ENCODE measurements around the gene CASTOR1. TPM values are rescaled to one million over a fixed set of nuclear protein-coding genes. Genes with fewer than 3 reads are reported as not detected.

The CASTOR1 gene
- polyA plus RNA-seq, 4 donors: 2.0 to 8.3 (median 4.6) TPM

GRCh38 chr22:30252411-30253204 lies 36.7 kb downstream of the CASTOR1 start:
- peak overlapping the region; percentile 38 to 64 (median 63) for H3K27ac ChIP-seq (ENCODE audit: low read depth in 1 of 3, low read length in 2 of 3)
- peaks cover 2 to 74% (median 5%) of the 10 kb centered on the region in 3 donors for H3K4me1 ChIP-seq (ENCODE audit: control insufficient read depth in 3 of 3, insufficient read depth in 2 of 3, low read depth in 1 of 3, low read length in 2 of 3)
- H3K4me3 ChIP-seq (ENCODE audit: low read depth in 1 of 3, low read length in 3 of 3): no peak overlapping the region
- no peaks in the 10 kb centered on the region for H3K27me3 ChIP-seq (ENCODE audit: control insufficient read depth in 3 of 3, insufficient read depth in 3 of 3, low read length in 3 of 3)
- 23 to 56% (median 44%) methylated on average over 22 of the region's 22 CpGs for WGBS, 3 donors
- DNase-seq: peak; percentile 44 to 74
- no peak for FAIRE-seq
- peaks cover 0 to 47% (median 0%) of the 10 kb centered on the region in 3 donors for H3K36me3 ChIP-seq (ENCODE audit: control insufficient read depth in 3 of 3, insufficient read depth in 2 of 3, low read depth in 1 of 3, low read length in 3 of 3)
- H3K9me3 ChIP-seq (ENCODE audit: control insufficient read depth in 2 of 2, insufficient read depth in 1 of 2, low read depth in 1 of 2, low read length in 1 of 2): no peaks in the 10 kb centered on the region

GRCh38 chr22:30251711-30252110 lies 37.6 kb downstream of the CASTOR1 start:
- no peak overlapping the region for H3K4me3 ChIP-seq (ENCODE audit: low read depth in 1 of 3, low read length in 3 of 3)
- peaks cover 2 to 81% (median 5%) of the 10 kb centered on the region in 3 donors for H3K4me1 ChIP-seq (ENCODE audit: control insufficient read depth in 3 of 3, insufficient read depth in 2 of 3, low read depth in 1 of 3, low read length in 2 of 3)
- 78 to 85% (median 78%) methylated on average over 10 of the region's 10 CpGs for WGBS, 3 donors
- peak overlapping the region in 1 of 3 donors; percentile 64 for H3K27ac ChIP-seq (ENCODE audit: low read depth in 1 of 3, low read length in 2 of 3)
- H3K9me3 ChIP-seq (ENCODE audit: control insufficient read depth in 2 of 2, insufficient read depth in 1 of 2, low read depth in 1 of 2, low read length in 1 of 2): no peaks in the 10 kb centered on the region
- FAIRE-seq (no peak), DNase-seq (no peak)
- peaks cover 0 to 47% (median 0%) of the 10 kb centered on the region in 3 donors for H3K36me3 ChIP-seq (ENCODE audit: control insufficient read depth in 3 of 3, insufficient read depth in 2 of 3, low read depth in 1 of 3, low read length in 3 of 3)
- H3K27me3 ChIP-seq (ENCODE audit: control insufficient read depth in 3 of 3, insufficient read depth in 3 of 3, low read length in 3 of 3): no peaks in the 10 kb centered on the region

- Histone ChIP-seq H3K27me3 (ENCODE audit: control insufficient read depth in 3 of 3, insufficient read depth in 3 of 3, low read length in 3 of 3) (peaks cover 0 to under 1% (median 0%) of the 10 kb centered on the region in 3 donors), H3K4me3 (ENCODE audit: low read depth in 1 of 3, low read length in 3 of 3) (no peak overlapping the region), H3K9me3 (ENCODE audit: control insufficient read depth in 2 of 2, insufficient read depth in 1 of 2, low read depth in 1 of 2, low read length in 1 of 2) (no peaks in the 10 kb centered on the region), H3K27ac (ENCODE audit: low read depth in 1 of 3, low read length in 2 of 3) (no peak overlapping the region), H3K36me3 (ENCODE audit: control insufficient read depth in 3 of 3, insufficient read depth in 2 of 3, low read depth in 1 of 3, low read length in 3 of 3) (peaks cover 0 to 47% (median 0%) of the 10 kb centered on the region in 3 donors), H3K4me1 (ENCODE audit: control insufficient read depth in 3 of 3, insufficient read depth in 2 of 3, low read depth in 1 of 3, low read length in 2 of 3) (peaks cover 2 to 79% (median 9%) of the 10 kb centered on the region in 3 donors)
- DNase-seq (no peak), FAIRE-seq (no peak)
- 54 to 66% (median 58%) methylated on average over 11 to 12 of the region's 12 CpGs for WGBS, 3 donors
Measured at GRCh38 chr22:30250661-30251267, 38.5 kb downstream of the CASTOR1 start.

- no peak overlapping the region for H3K4me3 ChIP-seq (ENCODE audit: low read depth in 1 of 3, low read length in 3 of 3)
- peaks cover 0 to 3% (median 0%) of the 10 kb centered on the region in 3 donors for H3K27me3 ChIP-seq (ENCODE audit: control insufficient read depth in 3 of 3, insufficient read depth in 3 of 3, low read length in 3 of 3)
- H3K27ac ChIP-seq (ENCODE audit: low read depth in 1 of 3, low read length in 2 of 3): no peak overlapping the region
- peaks cover 0 to 50% (median 0%) of the 10 kb centered on the region in 3 donors for H3K36me3 ChIP-seq (ENCODE audit: control insufficient read depth in 3 of 3, insufficient read depth in 2 of 3, low read depth in 1 of 3, low read length in 3 of 3)
- DNase-seq (no peak), FAIRE-seq (no peak)
- peaks cover 2 to 83% (median 9%) of the 10 kb centered on the region in 3 donors for H3K4me1 ChIP-seq (ENCODE audit: control insufficient read depth in 3 of 3, insufficient read depth in 2 of 3, low read depth in 1 of 3, low read length in 2 of 3)
- H3K9me3 ChIP-seq (ENCODE audit: control insufficient read depth in 2 of 2, insufficient read depth in 1 of 2, low read depth in 1 of 2, low read length in 1 of 2): no peaks in the 10 kb centered on the region
- 86 to 88% (median 88%) methylated on average over 3 of the region's 3 CpGs for WGBS, 3 donors
Measured at GRCh38 chr22:30250039-30250565, 39.2 kb downstream of the CASTOR1 start.

- DNase-seq: peak in 1 of 2 donors; percentile 51
- H3K36me3 ChIP-seq (ENCODE audit: control insufficient read depth in 3 of 3, insufficient read depth in 2 of 3, low read depth in 1 of 3, low read length in 3 of 3): peaks cover 0 to 50% (median 0%) of the 10 kb centered on the region in 3 donors
- H3K27me3 ChIP-seq (ENCODE audit: control insufficient read depth in 3 of 3, insufficient read depth in 3 of 3, low read length in 3 of 3): peaks cover 0 to 3% (median 0%) of the 10 kb centered on the region in 3 donors
- H3K4me1 ChIP-seq (ENCODE audit: control insufficient read depth in 3 of 3, insufficient read depth in 2 of 3, low read depth in 1 of 3, low read length in 2 of 3): peaks cover 2 to 76% (median 9%) of the 10 kb centered on the region in 3 donors
- no peak overlapping the region for H3K4me3 ChIP-seq (ENCODE audit: low read depth in 1 of 3, low read length in 3 of 3)
- no peaks in the 10 kb centered on the region for H3K9me3 ChIP-seq (ENCODE audit: control insufficient read depth in 2 of 2, insufficient read depth in 1 of 2, low read depth in 1 of 2, low read length in 1 of 2)
- peak overlapping the region in 2 of 3 donors; percentile 12 to 76 for H3K27ac ChIP-seq (ENCODE audit: low read depth in 1 of 3, low read length in 2 of 3)
- WGBS, 3 donors: 63 to 70% (median 63%) methylated on average over 27 of the region's 27 CpGs
- FAIRE-seq: no peak
Measured at GRCh38 chr22:30249049-30250038, 40.0 kb downstream of the CASTOR1 start.

GRCh38 chr22:30248484-30248883 lies 40.8 kb downstream of the CASTOR1 start:
- Histone ChIP-seq H3K4me1 (ENCODE audit: control insufficient read depth in 3 of 3, insufficient read depth in 2 of 3, low read depth in 1 of 3, low read length in 2 of 3) (peaks cover 2 to 67% (median 9%) of the 10 kb centered on the region in 3 donors), H3K27ac (ENCODE audit: low read depth in 1 of 3, low read length in 2 of 3) (peak overlapping the region in 2 of 3 donors; percentile 52 to 76), H3K9me3 (ENCODE audit: control insufficient read depth in 2 of 2, insufficient read depth in 1 of 2, low read depth in 1 of 2, low read length in 1 of 2) (no peaks in the 10 kb centered on the region), H3K36me3 (ENCODE audit: control insufficient read depth in 3 of 3, insufficient read depth in 2 of 3, low read depth in 1 of 3, low read length in 3 of 3) (peaks cover 0 to 52% (median 0%) of the 10 kb centered on the region in 3 donors), H3K4me3 (ENCODE audit: low read depth in 1 of 3, low read length in 3 of 3) (no peak overlapping the region), H3K27me3 (ENCODE audit: control insufficient read depth in 3 of 3, insufficient read depth in 3 of 3, low read length in 3 of 3) (peaks cover 0 to 3% (median 0%) of the 10 kb centered on the region in 3 donors)
- no peak for DNase-seq
- 60 to 66% (median 62%) methylated on average over 6 of the region's 6 CpGs for WGBS, 3 donors
- no peak for FAIRE-seq

GRCh38 chr22:30247974-30248373 lies 41.3 kb downstream of the CASTOR1 start:
- H3K4me1 ChIP-seq (ENCODE audit: control insufficient read depth in 3 of 3, insufficient read depth in 2 of 3, low read depth in 1 of 3, low read length in 2 of 3): peaks cover 2 to 62% (median 9%) of the 10 kb centered on the region in 3 donors
- 30 to 49% (median 31%) methylated on average over 11 to 12 of the region's 12 CpGs for WGBS, 3 donors
- FAIRE-seq (no peak), DNase-seq (no peak)
- H3K36me3 ChIP-seq (ENCODE audit: control insufficient read depth in 3 of 3, insufficient read depth in 2 of 3, low read depth in 1 of 3, low read length in 3 of 3): peaks cover 0 to 55% (median 0%) of the 10 kb centered on the region in 3 donors
- no peak overlapping the region for H3K4me3 ChIP-seq (ENCODE audit: low read depth in 1 of 3, low read length in 3 of 3)
- H3K9me3 ChIP-seq (ENCODE audit: control insufficient read depth in 2 of 2, insufficient read depth in 1 of 2, low read depth in 1 of 2, low read length in 1 of 2): no peaks in the 10 kb centered on the region
- H3K27me3 ChIP-seq (ENCODE audit: control insufficient read depth in 3 of 3, insufficient read depth in 3 of 3, low read length in 3 of 3): peaks cover 0 to 3% (median 0%) of the 10 kb centered on the region in 3 donors
- peak overlapping the region in 2 of 3 donors; percentile 76 to 88 for H3K27ac ChIP-seq (ENCODE audit: low read depth in 1 of 3, low read length in 2 of 3)
